HepG2 (cell line): Measurements from ENCODE around the gene WDR18. TPM values are rescaled to one million over a fixed set of nuclear protein-coding genes. Genes with fewer than 3 reads are reported as not detected.

ENCODE experiments used
- HDAC1 ChIP-seq: sonication (generic); formaldehyde crosslinking; IDR thresholded peaks from 2 replicates; pipeline ENCODE4 v1.5.1; 2020; ENCODE audit warnings: mild to moderate bottlenecking, missing genetic modification reagents
- HNF4G ChIP-seq, 2 experiments: sonication (generic) in 1 of 2; formaldehyde crosslinking in 1 of 2; IDR thresholded peaks; 2 replicates each; pipeline versions ENCODE4 v1.4.0 to v1.6.1; 2011 to 2020; ENCODE audit warnings: borderline replicate concordance in 2 of 2, low read depth in 2 of 2, mild to moderate bottlenecking in 2 of 2, low read length in 1 of 2, missing genetic modification reagents in 1 of 2, moderate library complexity in 1 of 2
- HNRNPL ChIP-seq: fragments of 200-400 bp; formaldehyde crosslinking; IDR thresholded peaks from 2 replicates; pipeline ENCODE4 v1.6.1; 2017; ENCODE audit warnings: mild to moderate bottlenecking, low read depth, low read length
- HOXD1 ChIP-seq: sonication (generic); formaldehyde crosslinking; IDR thresholded peaks from 2 replicates; pipeline ENCODE4 v1.5.0; 2020; ENCODE audit warnings: missing genetic modification reagents
- KMT2A ChIP-seq: sonication (generic); formaldehyde crosslinking; IDR thresholded peaks from 2 replicates; pipeline ENCODE4 v1.4.0; 2020; ENCODE audit warnings: missing genetic modification reagents
- LCORL ChIP-seq, 2 experiments: fragments of 450-650 bp in 1 of 2; sonication (generic) in 1 of 2; formaldehyde crosslinking in 1 of 2; IDR thresholded peaks; 2 replicates each; pipeline versions ENCODE4 v1.5.0 to v1.6.1; 2017 to 2020; ENCODE audit warnings: antibody characterized with exemption in 1 of 2, missing genetic modification reagents in 1 of 2
- MAFG ChIP-seq: sonication (generic); formaldehyde crosslinking; IDR thresholded peaks from 2 replicates; pipeline ENCODE4 v1.5.1; 2020; ENCODE audit warnings: mild to moderate bottlenecking, missing genetic modification reagents
- MED8 ChIP-seq: sonication (generic); formaldehyde crosslinking; IDR thresholded peaks from 2 replicates; pipeline ENCODE4 v1.8.1; 2023; ENCODE audit warnings: mild to moderate bottlenecking, missing genetic modification reagents; ENCODE audit not compliant: insufficient replicate concordance
- NFIB ChIP-seq: sonication (generic); formaldehyde crosslinking; IDR thresholded peaks from 2 replicates; pipeline ENCODE4 v1.9.0; 2021; ENCODE audit warnings: missing genetic modification reagents, mild to moderate bottlenecking, borderline replicate concordance
- RNF2 ChIP-seq: fragments of 450-650 bp; conservative IDR thresholded peaks from 2 replicates; pipeline ENCODE4 v1.6.1; 2016; ENCODE audit warnings: low read depth
- SALL2 ChIP-seq: sonication (generic); formaldehyde crosslinking; IDR thresholded peaks from 2 replicates; pipeline ENCODE4 v1.8.1; 2023; ENCODE audit warnings: mild to moderate bottlenecking, missing genetic modification reagents, inconsistent platforms
- SOX6 ChIP-seq, 2 experiments: fragments of 450-650 bp in 1 of 2; sonication (generic) in 1 of 2; formaldehyde crosslinking in 1 of 2; IDR thresholded peaks; 2 replicates each; pipeline versions ENCODE4 v1.4.0 to v1.6.1; 2017 to 2020; ENCODE audit warnings: antibody characterized with exemption in 1 of 2, mild to moderate bottlenecking in 1 of 2, missing genetic modification reagents in 1 of 2
- ZBTB20 ChIP-seq: sonication (generic); formaldehyde crosslinking; IDR thresholded peaks from 2 replicates; pipeline ENCODE4 v1.8.1; 2023; ENCODE audit warnings: missing genetic modification reagents, low read depth, mild to moderate bottlenecking, borderline replicate concordance
- ZNF124 ChIP-seq: sonication (generic); formaldehyde crosslinking; IDR thresholded peaks from 2 replicates; pipeline ENCODE4 v1.4.0; 2020; ENCODE audit warnings: missing genetic modification reagents
- ZNF17 ChIP-seq: sonication (generic); formaldehyde crosslinking; IDR thresholded peaks from 2 replicates; pipeline ENCODE4 v1.5.0; 2020; ENCODE audit warnings: mild to moderate bottlenecking, missing genetic modification reagents
- ZNF337 ChIP-seq: sonication (generic); formaldehyde crosslinking; IDR thresholded peaks from 2 replicates; pipeline ENCODE4 v1.5.1; 2020; ENCODE audit warnings: missing genetic modification reagents, low read depth, mild to moderate bottlenecking, borderline replicate concordance
- ZNF446 ChIP-seq: sonication (generic); formaldehyde crosslinking; IDR thresholded peaks from 2 replicates; pipeline ENCODE4 v1.5.0; 2020; ENCODE audit warnings: mild to moderate bottlenecking, missing genetic modification reagents
- ZNF768 ChIP-seq: sonication (generic); formaldehyde crosslinking; IDR thresholded peaks from 2 replicates; pipeline ENCODE4 v1.4.0; 2020; ENCODE audit warnings: missing genetic modification reagents
- ZNF883 ChIP-seq: sonication (generic); formaldehyde crosslinking; IDR thresholded peaks from 2 replicates; pipeline ENCODE4 v1.5.1; 2020; ENCODE audit warnings: mild to moderate bottlenecking, missing genetic modification reagents; ENCODE audit errors: not compliant biosample characterization
- polyA plus RNA-seq, 8 experiments: library from polyadenylated mRNA; depleted of rRNA in 3 of 8; stranded (reverse) in 7 of 8; unstranded in 1 of 8; fragments of >200 nt; fragmentation: Illumina TruSeq in 4 of 8; extraction: Trizol in 4 of 8; gene quantifications; 2 replicates each; pipeline versions ENCODE4 v1.2.1 to v1.2.3, GENCODE V29; 2011 to 2016; ENCODE audit warnings: low read depth in 4 of 8, missing spikeins in 1 of 8, mixed read lengths in 1 of 8; ENCODE audit not compliant: insufficient read depth in 1 of 8
- total RNA-seq, 5 experiments: library from RNA; depleted of rRNA; stranded (reverse); fragments of >200 nt; fragmentation: Illumina TruSeq; extraction: Trizol; gene quantifications; 2 replicates each; pipeline ENCODE4 v1.2.3, GENCODE V29; 2016; ENCODE audit warnings: low read depth in 1 of 5
- TF ChIP-seq, protein P1 (sequence below): sonication (generic); formaldehyde crosslinking; IDR thresholded peaks from 2 replicates; pipeline ENCODE4 v1.8.1; 2023; ENCODE audit warnings: mild to moderate bottlenecking, inconsistent platforms, moderate library complexity, missing genetic modification reagents, borderline replicate concordance
- TF ChIP-seq, protein P2 (sequence below): sonication (generic); formaldehyde crosslinking; IDR thresholded peaks from 2 replicates; pipeline ENCODE4 v1.4.0; 2020; ENCODE audit warnings: missing genetic modification reagents
- TF ChIP-seq, protein P3 (sequence below): sonication (generic); formaldehyde crosslinking; IDR thresholded peaks from 2 replicates; pipeline ENCODE4 v1.9.0; 2021; ENCODE audit warnings: missing genetic modification reagents, borderline replicate concordance
- TF ChIP-seq, protein P4 (sequence below): conservative IDR thresholded peaks from 2 replicates; pipeline ENCODE4 v1.6.1; 2018; ENCODE audit warnings: missing genetic modification reagents

Gene WDR18
- total and polyA plus RNA-seq, 2 of the 13 experiments (the other 11 are each of a cell fraction or from before 2014, with no cell fraction given): 36.4 to 47.6 TPM

DNA sequence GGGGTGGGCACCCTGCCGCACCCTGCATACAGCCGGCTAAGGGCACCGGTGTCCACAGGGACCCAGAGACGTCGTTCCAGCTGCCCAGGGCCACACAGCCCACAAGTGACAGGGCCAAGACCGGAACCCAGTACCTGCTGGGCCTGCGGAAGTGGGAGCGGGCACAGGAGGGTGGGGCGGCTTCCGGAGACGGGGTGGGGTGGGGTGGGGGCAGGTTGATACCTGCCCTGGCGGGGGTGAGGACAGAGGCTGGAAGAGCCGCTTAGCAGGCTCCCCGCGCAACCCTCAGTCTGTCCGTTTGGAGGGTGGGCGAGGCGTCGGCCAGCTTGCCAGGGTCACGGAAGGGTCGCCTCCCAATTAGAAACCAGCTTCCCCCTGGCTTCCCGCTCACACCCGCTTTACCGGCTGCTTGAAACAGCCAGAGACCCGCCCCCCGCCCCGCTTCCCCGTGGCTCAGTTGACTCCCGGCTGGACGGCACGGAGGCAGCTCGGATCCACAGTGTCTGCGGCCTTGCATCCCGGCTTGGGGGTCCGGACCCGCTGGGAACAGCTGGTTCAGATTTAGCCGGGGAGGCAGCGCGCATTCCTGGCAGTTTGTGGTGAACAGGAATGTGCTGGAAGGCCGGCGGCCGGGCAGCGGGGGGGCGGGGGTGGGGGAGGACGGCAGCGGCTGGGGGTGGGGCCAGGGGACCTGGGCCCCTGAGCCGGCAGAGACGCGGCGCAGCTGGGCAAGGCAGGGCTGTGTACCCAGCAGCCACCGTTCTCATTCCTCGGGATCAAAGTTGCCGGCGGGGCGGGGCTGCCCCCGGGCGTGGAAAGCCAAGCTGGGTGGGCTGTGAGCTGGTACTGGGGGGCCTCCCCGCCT lies 44.1 kb downstream of the WDR18 start (continued):
- 0 out of 2 replicates have a peak, but pooled peaks have one; percentile 24 for TF ChIP-seq ZBTB20
- TF ChIP-seq HNRNPL: peak; percentile 76; the same call in 1 of the 2 replicates
- no peak for TF ChIP-seq MAFG (CRISPR knock-in tag)
- no peak for TF ChIP-seq HOXD1
- no peak for TF ChIP-seq HNF4G (IDR thresholded peaks at IDR 0.05; ENCODE audit: borderline replicate concordance, low read depth, low read length)
- TF ChIP-seq HNF4G (CRISPR knock-in tag; IDR thresholded peaks at IDR 0.05; ENCODE audit: borderline replicate concordance, low read depth): no peak
- TF ChIP-seq ZNF446 (CRISPR knock-in tag): no peak
- no peak for TF ChIP-seq ZNF337
- TF ChIP-seq ZNF17 (CRISPR knock-in tag): no peak
- no peak for TF ChIP-seq ZNF883 (CRISPR knock-in tag)
- TF ChIP-seq, protein P1, sequence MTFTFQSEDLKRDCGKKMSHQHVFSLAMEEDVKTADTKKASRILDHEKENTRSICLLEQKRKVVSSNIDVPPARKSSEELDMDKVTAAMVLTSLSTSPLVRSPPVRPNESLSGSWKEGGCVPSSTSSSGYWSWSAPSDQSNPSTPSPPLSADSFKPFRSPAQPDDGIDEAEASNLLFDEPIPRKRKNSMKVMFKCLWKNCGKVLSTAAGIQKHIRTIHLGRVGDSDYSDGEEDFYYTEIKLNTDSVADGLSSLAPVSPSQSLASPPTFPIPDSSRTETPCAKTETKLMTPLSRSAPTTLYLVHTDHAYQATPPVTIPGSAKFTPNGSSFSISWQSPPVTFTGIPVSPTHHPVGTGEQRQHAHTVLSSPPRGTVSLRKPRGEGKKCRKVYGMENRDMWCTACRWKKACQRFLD (CRISPR knock-in tag): no peak
- peak; percentile 96 for TF ChIP-seq ZNF768 (CRISPR knock-in tag)
- TF ChIP-seq SOX6 (IDR thresholded peaks at IDR 0.05): no peak
- peak; percentile 19; the same call in 1 of the 2 replicates for TF ChIP-seq SOX6 (CRISPR knock-in tag; IDR thresholded peaks at IDR 0.05)
- TF ChIP-seq KMT2A (CRISPR knock-in tag): 0 out of 2 replicates have a peak, but pooled peaks have one; percentile 20
- no peak for TF ChIP-seq LCORL (IDR thresholded peaks at IDR 0.05)
- no peak; the same call in 1 of the 2 replicates for TF ChIP-seq LCORL (CRISPR knock-in tag; IDR thresholded peaks at IDR 0.05)
- TF ChIP-seq, protein P2, sequence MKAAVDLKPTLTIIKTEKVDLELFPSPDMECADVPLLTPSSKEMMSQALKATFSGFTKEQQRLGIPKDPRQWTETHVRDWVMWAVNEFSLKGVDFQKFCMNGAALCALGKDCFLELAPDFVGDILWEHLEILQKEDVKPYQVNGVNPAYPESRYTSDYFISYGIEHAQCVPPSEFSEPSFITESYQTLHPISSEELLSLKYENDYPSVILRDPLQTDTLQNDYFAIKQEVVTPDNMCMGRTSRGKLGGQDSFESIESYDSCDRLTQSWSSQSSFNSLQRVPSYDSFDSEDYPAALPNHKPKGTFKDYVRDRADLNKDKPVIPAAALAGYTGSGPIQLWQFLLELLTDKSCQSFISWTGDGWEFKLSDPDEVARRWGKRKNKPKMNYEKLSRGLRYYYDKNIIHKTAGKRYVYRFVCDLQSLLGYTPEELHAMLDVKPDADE: no peak
- no peak for TF ChIP-seq SALL2 (CRISPR knock-in tag)
- TF ChIP-seq ZNF124: no peak
- TF ChIP-seq HDAC1 (CRISPR knock-in tag): peak; percentile 62; the same call in 1 of the 2 replicates
- no peak for TF ChIP-seq NFIB (CRISPR knock-in tag)
- TF ChIP-seq, protein P3, sequence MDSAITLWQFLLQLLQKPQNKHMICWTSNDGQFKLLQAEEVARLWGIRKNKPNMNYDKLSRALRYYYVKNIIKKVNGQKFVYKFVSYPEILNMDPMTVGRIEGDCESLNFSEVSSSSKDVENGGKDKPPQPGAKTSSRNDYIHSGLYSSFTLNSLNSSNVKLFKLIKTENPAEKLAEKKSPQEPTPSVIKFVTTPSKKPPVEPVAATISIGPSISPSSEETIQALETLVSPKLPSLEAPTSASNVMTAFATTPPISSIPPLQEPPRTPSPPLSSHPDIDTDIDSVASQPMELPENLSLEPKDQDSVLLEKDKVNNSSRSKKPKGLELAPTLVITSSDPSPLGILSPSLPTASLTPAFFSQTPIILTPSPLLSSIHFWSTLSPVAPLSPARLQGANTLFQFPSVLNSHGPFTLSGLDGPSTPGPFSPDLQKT (CRISPR knock-in tag): no peak
- TF ChIP-seq, protein P4, sequence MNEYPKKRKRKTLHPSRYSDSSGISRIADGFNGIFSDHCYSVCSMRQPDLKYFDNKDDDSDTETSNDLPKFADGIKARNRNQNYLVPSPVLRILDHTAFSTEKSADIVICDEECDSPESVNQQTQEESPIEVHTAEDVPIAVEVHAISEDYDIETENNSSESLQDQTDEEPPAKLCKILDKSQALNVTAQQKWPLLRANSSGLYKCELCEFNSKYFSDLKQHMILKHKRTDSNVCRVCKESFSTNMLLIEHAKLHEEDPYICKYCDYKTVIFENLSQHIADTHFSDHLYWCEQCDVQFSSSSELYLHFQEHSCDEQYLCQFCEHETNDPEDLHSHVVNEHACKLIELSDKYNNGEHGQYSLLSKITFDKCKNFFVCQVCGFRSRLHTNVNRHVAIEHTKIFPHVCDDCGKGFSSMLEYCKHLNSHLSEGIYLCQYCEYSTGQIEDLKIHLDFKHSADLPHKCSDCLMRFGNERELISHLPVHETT (CRISPR knock-in tag): no peak
- TF ChIP-seq RNF2: no peak
- TF ChIP-seq MED8 (CRISPR knock-in tag): no peak
